Testis (tissue), 2 donors: ENCODE measurements around the gene PLXDC2.

ENCODE experiments used
- POLR2A ChIP-seq: fragments of 450-650 bp; IDR thresholded peaks from one replicate; pipeline ENCODE4 v1.6.1; 2017; ENCODE audit warnings: antibody characterized with exemption, mild to moderate bottlenecking, moderate library complexity
- TF ChIP-seq, protein P1 (sequence below), 3 experiments: fragments of 450-650 bp in 2 of 3; fragments of 200-600 bp in 1 of 3; sonication (generic) in 1 of 3; IDR thresholded peaks; one replicate each; pipeline ENCODE4 v1.5.1; 2016 to 2019; ENCODE audit warnings: antibody characterized with exemption in 3 of 3, mild to moderate bottlenecking in 2 of 3, moderate library complexity in 1 of 3

DNA sequence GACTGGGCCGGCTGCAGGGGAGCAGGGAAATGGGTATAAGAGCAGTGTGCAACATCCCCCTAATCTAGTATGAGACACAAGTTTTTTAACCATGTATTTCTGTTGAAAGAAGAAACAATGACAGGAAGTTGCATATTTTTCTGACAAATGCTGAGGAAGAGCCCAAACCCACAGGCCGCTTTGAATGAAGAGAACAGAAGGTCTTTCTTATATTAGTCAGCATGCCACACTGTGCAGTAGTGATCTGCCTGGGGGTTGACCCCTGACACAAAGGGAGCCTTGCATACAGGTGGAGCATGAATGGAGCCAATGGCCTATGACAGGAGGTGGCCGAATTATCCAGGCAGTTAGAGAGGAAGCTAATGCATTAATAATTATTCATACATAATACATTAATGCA is 518.3 kb downstream of the PLXDC2 start:
- no peak for TF ChIP-seq POLR2A
- TF ChIP-seq, protein P1, sequence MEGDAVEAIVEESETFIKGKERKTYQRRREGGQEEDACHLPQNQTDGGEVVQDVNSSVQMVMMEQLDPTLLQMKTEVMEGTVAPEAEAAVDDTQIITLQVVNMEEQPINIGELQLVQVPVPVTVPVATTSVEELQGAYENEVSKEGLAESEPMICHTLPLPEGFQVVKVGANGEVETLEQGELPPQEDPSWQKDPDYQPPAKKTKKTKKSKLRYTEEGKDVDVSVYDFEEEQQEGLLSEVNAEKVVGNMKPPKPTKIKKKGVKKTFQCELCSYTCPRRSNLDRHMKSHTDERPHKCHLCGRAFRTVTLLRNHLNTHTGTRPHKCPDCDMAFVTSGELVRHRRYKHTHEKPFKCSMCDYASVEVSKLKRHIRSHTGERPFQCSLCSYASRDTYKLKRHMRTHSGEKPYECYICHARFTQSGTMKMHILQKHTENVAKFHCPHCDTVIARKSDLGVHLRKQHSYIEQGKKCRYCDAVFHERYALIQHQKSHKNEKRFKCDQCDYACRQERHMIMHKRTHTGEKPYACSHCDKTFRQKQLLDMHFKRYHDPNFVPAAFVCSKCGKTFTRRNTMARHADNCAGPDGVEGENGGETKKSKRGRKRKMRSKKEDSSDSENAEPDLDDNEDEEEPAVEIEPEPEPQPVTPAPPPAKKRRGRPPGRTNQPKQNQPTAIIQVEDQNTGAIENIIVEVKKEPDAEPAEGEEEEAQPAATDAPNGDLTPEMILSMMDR (IDR thresholded peaks at IDR 0.05) = no peak
